Uterus (tissue), 4 donors: Measurements from ENCODE around the gene TRIM15. TPM values are rescaled to one million over a fixed set of nuclear protein-coding genes. Genes with fewer than 3 reads are reported as not detected.

ENCODE experiments used
- DNase-seq, 2 donors: peaks; one replicate each; pipeline ENCODE4 v3.0.0-alpha.2; 2019 to 2020
- H3K27ac ChIP-seq, 2 donors: fragments of 200-600 bp; sonication (generic); 1 replicate in 1 of 2; 2 replicates in 1 of 2; pipeline ENCODE4 v1.5.1; 2016 to 2018
- H3K27me3 ChIP-seq, 2 donors: fragments of 200-600 bp; sonication (generic); one replicate each; pipeline ENCODE4 v1.5.1; 2018 to 2019; ENCODE audit warnings: control low read depth in 1 of 2
- H3K36me3 ChIP-seq, 2 donors: fragments of 200-600 bp; sonication (generic); one replicate each; pipeline ENCODE4 v1.5.1; 2019; ENCODE audit warnings: control low read depth in 1 of 2
- H3K4me1 ChIP-seq, 2 donors: fragments of 200-600 bp; sonication (generic); one replicate each; pipeline ENCODE4 v1.5.1; 2018 to 2019; ENCODE audit warnings: control low read depth in 1 of 2
- H3K4me3 ChIP-seq, 2 donors: fragments of 200-600 bp; sonication (generic); 1 replicate in 1 of 2; 2 replicates in 1 of 2; pipeline ENCODE4 v1.5.1; 2018 to 2019; ENCODE audit warnings: mild to moderate bottlenecking in 1 of 2
- H3K9me3 ChIP-seq, 2 donors: fragments of 200-600 bp; sonication (generic); one replicate each; pipeline ENCODE4 v1.5.1; 2019; ENCODE audit warnings: control low read depth in 1 of 2
- CTCF ChIP-seq, 4 experiments: fragments of 200-600 bp in 2 of 4; fragments of 450-650 bp in 2 of 4; sonication (generic) in 2 of 4; IDR thresholded peaks; one replicate each; pipeline ENCODE4 v1.5.1; 2016 to 2019; ENCODE audit warnings: antibody characterized with exemption in 4 of 4, mild to moderate bottlenecking in 2 of 4, moderate library complexity in 1 of 4
- POLR2A ChIP-seq, 2 donors: fragments of 450-650 bp; IDR thresholded peaks; one replicate each; pipeline ENCODE4 v1.6.1; 2016; ENCODE audit warnings: antibody characterized with exemption in 2 of 2, mild to moderate bottlenecking in 1 of 2, moderate library complexity in 1 of 2
- intact Hi-C: fragments of 100-400 bp; cut with DNase I; formaldehyde crosslinking; loops from one replicate; pipeline ENCODE4 v1.15.1; 2023; ENCODE audit warnings: low total_unique reads
- total RNA-seq, 4 donors: library from RNA; depleted of rRNA in 3 of 4; stranded (reverse); fragments of >200 nt in 3 of 4; gene quantifications; one replicate each; pipeline versions ENCODE4 v1.1.0 to v1.2.4, GENCODE V29; 2014 to 2023
- donor health status: DM: yes; HTN: yes; CAD: no.

The TRIM15 gene
- total RNA-seq, 4 donors from 2014 or later = not detected

- Histone ChIP-seq H3K9me3 (no peaks in the 10 kb centered on the region), H3K27me3 (no peaks in the 10 kb centered on the region), H3K4me3 (peak within 1 kb of the TSS; percentile 84 to 98), H3K36me3 (no peaks in the 10 kb centered on the region), H3K27ac (peak within 1 kb of the TSS; percentile 96 to 97), H3K4me1 (peaks cover 0 to 2% of the 10 kb centered on the region in 2 donors)
- intact Hi-C loops = no loop called here
- DNase-seq = peak; percentile 95 to 97
- TF ChIP-seq POLR2A (IDR thresholded peaks at IDR 0.05) (peak; percentile 97 to 99), CTCF (IDR thresholded peaks at IDR 0.05) (peak in 2 of 4 experiments; percentile 6 to 13)
Measured at GRCh38 chr6:30212865-30213666, 49.7 kb downstream of the TRIM15 start, which contains the start of gene TRIM26. Gene TRIM26, minus strand, starts transcription at chr6:30213406. Its CDS starts 14,303 bp downstream, at chr6:30199103.

- Histone ChIP-seq H3K27ac (peak overlapping the region; percentile 96 to 97), H3K36me3 (no peaks in the 10 kb centered on the region), H3K4me3 (peak overlapping the region; percentile 84 to 98), H3K27me3 (no peaks in the 10 kb centered on the region), H3K4me1 (no peaks in the 10 kb centered on the region), H3K9me3 (no peaks in the 10 kb centered on the region)
- no peak for DNase-seq
- TF ChIP-seq POLR2A (IDR thresholded peaks at IDR 0.05) (no peak), CTCF (IDR thresholded peaks at IDR 0.05) (no peak)
- intact Hi-C loops = no loop called here
Measured at GRCh38 chr6:30213667-30213956, 50.3 kb downstream of the TRIM15 start.

- Histone ChIP-seq H3K4me1 (no peaks in the 10 kb centered on the region), H3K27ac (peak overlapping the region; percentile 96 to 97), H3K36me3 (no peaks in the 10 kb centered on the region), H3K27me3 (no peaks in the 10 kb centered on the region), H3K4me3 (peak overlapping the region; percentile 84 to 98), H3K9me3 (no peaks in the 10 kb centered on the region)
- intact Hi-C loops = no loop called here
- TF ChIP-seq POLR2A (IDR thresholded peaks at IDR 0.05) (peak; percentile 68 to 73), CTCF (IDR thresholded peaks at IDR 0.05) (peak in 1 of 4 experiments; percentile 11)
- peak; percentile 85 for DNase-seq
Measured at GRCh38 chr6:30213957-30214656, 50.8 kb downstream of the TRIM15 start.

- H3K27ac ChIP-seq = peak overlapping the region; percentile 96 to 97
- H3K4me3 ChIP-seq = peak overlapping the region; percentile 84 to 98
- intact Hi-C loops = no loop called here
- no peaks in the 10 kb centered on the region for H3K27me3 ChIP-seq
- TF ChIP-seq CTCF (IDR thresholded peaks at IDR 0.05) = no peak
- no peak for TF ChIP-seq POLR2A (IDR thresholded peaks at IDR 0.05)
- no peaks in the 10 kb centered on the region for H3K9me3 ChIP-seq
- DNase-seq = no peak
- no peaks in the 10 kb centered on the region for H3K36me3 ChIP-seq
- H3K4me1 ChIP-seq = no peaks in the 10 kb centered on the region
Measured at GRCh38 chr6:30214657-30214982, 51.3 kb downstream of the TRIM15 start.

GRCh38 chr6:30216096-30216495, 52.8 kb downstream of the TRIM15 start:
- TF ChIP-seq CTCF (IDR thresholded peaks at IDR 0.05) (no peak), POLR2A (IDR thresholded peaks at IDR 0.05) (no peak)
- Histone ChIP-seq H3K27ac (no peak overlapping the region), H3K36me3 (no peaks in the 10 kb centered on the region), H3K4me1 (no peaks in the 10 kb centered on the region), H3K4me3 (no peak overlapping the region), H3K27me3 (no peaks in the 10 kb centered on the region), H3K9me3 (no peaks in the 10 kb centered on the region)
- intact Hi-C loops = no loop called here
- no peak for DNase-seq
